Skeletal muscle tissue (tissue), 4 donors: Measurements from ENCODE around the gene MYBPC2. TPM values are rescaled to one million over a fixed set of nuclear protein-coding genes. Genes with fewer than 3 reads are reported as not detected.

Experiments
- H3K27ac ChIP-seq: one replicate; pipeline ENCODE4 v1.7.0; 2013; ENCODE audit warnings: mild to moderate bottlenecking, low read depth, low read length, inconsistent platforms
- H3K27me3 ChIP-seq, 3 donors: one replicate each; pipeline ENCODE4 v1.7.0; 2013; ENCODE audit warnings: low read length in 3 of 3; ENCODE audit not compliant: control insufficient read depth in 3 of 3, insufficient read depth in 3 of 3
- H3K36me3 ChIP-seq, 3 donors: one replicate each; pipeline ENCODE4 v1.7.0; 2013; ENCODE audit warnings: low read length in 3 of 3; ENCODE audit not compliant: control insufficient read depth in 3 of 3, insufficient read depth in 3 of 3
- H3K4me1 ChIP-seq, 3 donors: one replicate each; pipeline ENCODE4 v1.7.0; 2013; ENCODE audit warnings: low read length in 3 of 3, mild to moderate bottlenecking in 3 of 3; ENCODE audit not compliant: control insufficient read depth in 3 of 3, insufficient read depth in 3 of 3
- H3K4me3 ChIP-seq, 3 donors: one replicate each; pipeline ENCODE4 v1.7.0; 2013; ENCODE audit warnings: low read length in 3 of 3
- H3K9ac ChIP-seq, 3 donors: one replicate each; pipeline ENCODE4 v1.7.0; 2013; ENCODE audit warnings: low read length in 3 of 3, mild to moderate bottlenecking in 3 of 3, moderate library complexity in 2 of 3, low read depth in 1 of 3
- H3K9me3 ChIP-seq, 3 donors: one replicate each; pipeline ENCODE4 v1.7.0; 2013; ENCODE audit warnings: low read length in 3 of 3; ENCODE audit not compliant: control insufficient read depth in 3 of 3
- total RNA-seq: library from RNA; depleted of rRNA; stranded (reverse); fragments of >200 nt; gene quantifications from one replicate; pipeline ENCODE4 v1.2.3, GENCODE V29; 2014
- donor health status: Osteomylitis.

Gene MYBPC2
- total RNA-seq, 1 donor from 2014 or later: 119 TPM

DNA sequence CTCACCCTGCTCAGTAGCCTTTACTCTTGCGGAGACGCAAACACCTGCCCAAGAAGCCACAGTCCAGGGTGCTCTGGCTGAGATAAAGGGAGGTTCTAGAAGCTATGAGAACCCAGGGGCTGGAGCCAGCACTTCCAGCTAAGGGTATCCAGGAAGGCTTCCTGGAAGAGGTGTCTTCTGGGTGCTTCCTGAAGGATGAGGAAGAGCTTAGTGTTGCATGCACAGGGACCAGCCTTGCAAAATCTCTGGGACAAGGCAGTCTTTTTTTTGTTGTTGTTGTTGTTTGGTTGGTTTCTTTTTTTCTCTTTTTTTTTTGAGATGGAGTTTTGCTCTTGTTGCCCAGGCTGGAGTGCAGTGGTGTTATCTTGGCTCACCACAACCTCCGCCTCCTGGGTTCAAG is 20.6 kb downstream of the MYBPC2 start:
- Histone ChIP-seq H3K9ac (no peak overlapping the region), H3K9me3 (no peaks in the 10 kb centered on the region), H3K27ac (no peak overlapping the region), H3K4me1 (peaks cover 0 to 15% (median 7%) of the 10 kb centered on the region in 3 donors), H3K36me3 (peaks cover 15 to 68% (median 48%) of the 10 kb centered on the region in 3 donors), H3K27me3 (peaks cover 8 to 25% (median 16%) of the 10 kb centered on the region in 3 donors), H3K4me3 (no peak overlapping the region)

DNA sequence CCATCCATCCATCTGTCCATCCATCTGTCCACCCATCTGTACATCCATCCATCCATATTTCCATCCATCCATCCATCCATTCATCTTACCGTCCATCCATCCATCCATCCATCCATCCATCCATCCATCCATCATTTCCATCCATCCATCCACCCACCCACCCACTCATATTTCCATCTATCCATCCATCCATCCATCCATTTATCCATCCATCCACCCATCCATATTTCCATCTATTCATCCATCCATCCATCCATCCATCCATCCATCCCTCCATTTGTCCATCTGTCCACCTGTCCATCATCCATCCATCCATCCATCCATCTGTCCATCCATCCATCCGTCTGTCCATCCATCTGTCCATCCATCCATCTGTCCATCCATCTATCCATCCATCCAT is 23.3 kb downstream of the MYBPC2 start:
- H3K4me3 ChIP-seq: no peak overlapping the region
- H3K36me3 ChIP-seq: peaks cover 6 to 54% (median 33%) of the 10 kb centered on the region in 3 donors
- peaks cover under 1 to 8% (median 7%) of the 10 kb centered on the region in 3 donors for H3K4me1 ChIP-seq
- H3K9me3 ChIP-seq: no peaks in the 10 kb centered on the region
- no peak overlapping the region for H3K27ac ChIP-seq
- peaks cover 15 to 34% (median 20%) of the 10 kb centered on the region in 3 donors for H3K27me3 ChIP-seq
- no peak overlapping the region for H3K9ac ChIP-seq

- Histone ChIP-seq H3K9me3 (no peaks in the 10 kb centered on the region), H3K36me3 (peaks cover 6 to 53% (median 39%) of the 10 kb centered on the region in 3 donors), H3K27me3 (peaks cover 18 to 33% (median 22%) of the 10 kb centered on the region in 3 donors), H3K27ac (no peak overlapping the region), H3K4me1 (peaks cover 2 to 15% (median 7%) of the 10 kb centered on the region in 3 donors), H3K9ac (no peak overlapping the region), H3K4me3 (no peak overlapping the region)
Observed at GRCh38 chr19:50457300-50457699, 24.6 kb downstream of the MYBPC2 start.

DNA sequence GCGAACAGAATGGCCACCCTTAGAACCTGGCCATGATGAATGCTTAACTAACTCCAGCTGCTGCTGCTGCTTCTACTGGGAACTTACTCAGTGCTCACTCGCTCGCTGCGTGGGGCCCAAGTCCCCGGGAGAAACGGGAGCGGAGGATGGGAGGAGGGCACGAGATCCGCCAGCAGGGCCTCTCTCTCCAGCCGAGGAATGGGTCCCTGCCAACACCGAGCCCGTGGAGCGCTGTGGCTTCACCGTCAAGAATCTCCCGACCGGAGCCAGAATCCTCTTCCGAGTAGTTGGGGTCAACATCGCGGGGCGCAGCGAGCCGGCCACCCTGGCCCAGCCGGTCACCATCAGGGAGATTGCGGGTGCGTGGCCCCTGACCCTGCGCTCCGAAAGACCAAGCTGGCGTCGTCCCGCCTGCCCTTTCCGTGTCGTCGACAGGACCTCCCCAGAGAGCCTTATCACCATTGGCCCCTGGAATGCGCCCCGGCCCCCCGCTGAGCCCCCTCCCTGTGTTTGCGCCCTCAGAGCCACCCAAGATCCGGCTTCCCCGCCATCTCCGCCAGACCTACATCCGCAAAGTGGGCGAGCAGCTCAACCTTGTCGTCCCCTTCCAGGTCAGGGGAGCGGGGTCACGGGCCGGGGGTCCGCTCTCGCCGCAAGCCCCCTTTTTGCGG is 25.8 kb downstream of the MYBPC2 start:
- peaks cover 18 to 33% (median 22%) of the 10 kb centered on the region in 3 donors for H3K27me3 ChIP-seq
- H3K9me3 ChIP-seq: no peaks in the 10 kb centered on the region

GRCh38 chr19:50459067-50459456 is 26.4 kb downstream of the MYBPC2 start:
- peaks cover 5 to 50% (median 40%) of the 10 kb centered on the region in 3 donors for H3K36me3 ChIP-seq
- peaks cover 2 to 23% (median 7%) of the 10 kb centered on the region in 3 donors for H3K4me1 ChIP-seq
- H3K27me3 ChIP-seq: peaks cover 18 to 33% (median 22%) of the 10 kb centered on the region in 3 donors
- no peak overlapping the region for H3K9ac ChIP-seq
- H3K4me3 ChIP-seq: no peak overlapping the region
- no peaks in the 10 kb centered on the region for H3K9me3 ChIP-seq
- no peak overlapping the region for H3K27ac ChIP-seq

More for the DNA sequence above, 25.8 kb downstream of the MYBPC2 start:
- H3K9ac ChIP-seq: no peak overlapping the region
- no peak overlapping the region for H3K27ac ChIP-seq
- H3K36me3 ChIP-seq: peaks cover 6 to 52% (median 40%) of the 10 kb centered on the region in 3 donors
- H3K4me3 ChIP-seq: no peak overlapping the region
- H3K4me1 ChIP-seq: peaks cover 2 to 20% (median 7%) of the 10 kb centered on the region in 3 donors

DNA sequence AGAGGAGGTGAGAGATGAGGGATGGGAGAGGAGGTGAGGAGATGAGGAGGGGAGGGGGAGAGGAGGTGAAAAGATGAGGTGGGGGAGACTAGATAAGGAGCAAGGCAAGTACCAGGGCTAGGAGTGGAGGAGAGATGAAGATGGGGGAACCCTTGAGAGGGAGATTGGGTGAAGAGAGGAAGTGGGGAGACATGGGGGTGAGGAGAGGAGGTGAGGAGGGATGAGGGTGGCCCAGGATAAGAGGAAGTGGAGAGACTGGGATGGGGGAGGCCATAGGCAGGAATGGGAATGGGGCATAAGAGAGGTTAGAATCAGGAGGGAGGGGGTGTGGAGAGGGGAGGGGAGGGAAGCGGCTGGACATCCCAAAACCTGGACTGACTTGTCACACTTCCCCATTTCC is 26.9 kb downstream of the MYBPC2 start:
- H3K27me3 ChIP-seq: peaks cover 18 to 33% (median 22%) of the 10 kb centered on the region in 3 donors
- peaks cover 5 to 55% (median 42%) of the 10 kb centered on the region in 3 donors for H3K36me3 ChIP-seq

GRCh38 chr19:50460161-50460765 is 27.6 kb downstream of the MYBPC2 start:
- H3K9ac ChIP-seq: peak overlapping the region in 1 of 3 donors; percentile 3
- H3K9me3 ChIP-seq: no peaks in the 10 kb centered on the region
- H3K27ac ChIP-seq: no peak overlapping the region
- H3K36me3 ChIP-seq: peaks cover 5 to 50% (median 38%) of the 10 kb centered on the region in 3 donors
- peaks cover 18 to 29% (median 22%) of the 10 kb centered on the region in 3 donors for H3K27me3 ChIP-seq
- no peak overlapping the region for H3K4me3 ChIP-seq
- peaks cover 2 to 35% (median 9%) of the 10 kb centered on the region in 3 donors for H3K4me1 ChIP-seq

More for the DNA sequence above, 26.9 kb downstream of the MYBPC2 start:
- no peaks in the 10 kb centered on the region for H3K9me3 ChIP-seq
- H3K9ac ChIP-seq: no peak overlapping the region
- H3K4me3 ChIP-seq: no peak overlapping the region
- H3K27ac ChIP-seq: no peak overlapping the region
- peaks cover 2 to 29% (median 7%) of the 10 kb centered on the region in 3 donors for H3K4me1 ChIP-seq

- Histone ChIP-seq H3K4me3 (no peak overlapping the region), H3K27ac (no peak overlapping the region), H3K9me3 (no peaks in the 10 kb centered on the region), H3K27me3 (peaks cover 18 to 26% (median 22%) of the 10 kb centered on the region in 3 donors), H3K4me1 (peaks cover 9 to 44% (median 15%) of the 10 kb centered on the region in 3 donors), H3K9ac (no peak overlapping the region), H3K36me3 (peaks cover 5 to 42% (median 32%) of the 10 kb centered on the region in 3 donors)
Observed at GRCh38 chr19:50461066-50461875, 28.6 kb downstream of the MYBPC2 start.

DNA sequence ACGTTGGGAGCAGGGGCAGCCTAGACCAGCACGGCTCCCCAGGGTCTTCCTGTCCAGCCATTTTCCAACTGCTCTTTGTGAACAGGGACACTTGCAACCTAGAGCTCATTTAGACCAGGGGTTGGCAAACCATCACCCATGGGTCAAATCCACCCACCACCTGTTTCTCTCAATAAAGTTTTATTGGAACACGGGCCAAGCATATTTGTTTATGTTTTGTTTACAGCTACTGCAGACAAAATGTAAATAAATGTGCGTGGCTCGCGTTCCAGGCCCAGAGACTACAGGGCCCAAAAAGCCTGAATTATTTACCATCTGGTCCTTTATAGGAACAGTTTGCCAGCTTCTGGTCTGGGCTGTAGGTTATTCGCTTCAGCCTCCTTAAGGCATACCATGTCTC is 30.3 kb downstream of the MYBPC2 start:
- no peaks in the 10 kb centered on the region for H3K9me3 ChIP-seq
- peaks cover 16 to 48% (median 21%) of the 10 kb centered on the region in 3 donors for H3K4me1 ChIP-seq
- H3K27me3 ChIP-seq: peaks cover 9 to 17% (median 16%) of the 10 kb centered on the region in 3 donors
- no peak overlapping the region for H3K4me3 ChIP-seq
- no peak overlapping the region for H3K27ac ChIP-seq
- no peak overlapping the region for H3K9ac ChIP-seq
- peaks cover 0 to 32% (median 23%) of the 10 kb centered on the region in 3 donors for H3K36me3 ChIP-seq
